Kidney epithelial cell (primary cell): ENCODE measurements around the gene UBE2G2. TPM values are rescaled to one million over a fixed set of nuclear protein-coding genes. Genes with fewer than 3 reads are reported as not detected.

Experiments
- DNase-seq: peaks from one replicate; pipeline ENCODE4 v3.0.0-alpha.2; 2010; ENCODE audit warnings: low read depth
- H3K27me3 ChIP-seq: 2 replicates; pipeline ENCODE4 v1.6.0; 2011; ENCODE audit warnings: low read length; ENCODE audit not compliant: control insufficient read depth, insufficient read depth
- H3K36me3 ChIP-seq: 2 replicates; pipeline ENCODE4 v1.5.1; 2011; ENCODE audit warnings: low read length; ENCODE audit not compliant: control insufficient read depth, insufficient read depth
- H3K4me3 ChIP-seq: 2 replicates; pipeline ENCODE4 v1.5.1; 2011; ENCODE audit warnings: low read depth, mild to moderate bottlenecking, control low read depth, low read length
- CTCF ChIP-seq: IDR thresholded peaks from 2 replicates; pipeline ENCODE4 v1.5.1; 2011; ENCODE audit warnings: mild to moderate bottlenecking, moderate library complexity, low read length, control low read depth, inconsistent platforms; ENCODE audit not compliant: insufficient read depth, poor library complexity, severe bottlenecking
- total RNA-seq: library from RNA; depleted of rRNA; stranded (reverse); fragments of >200 nt; gene quantifications from 2 replicates; pipeline ENCODE4 v1.2.3, GENCODE V29; 2015

The UBE2G2 gene
- total RNA-seq, 1 donor from 2014 or later: 40.6 TPM

- no peak for TF ChIP-seq CTCF
- no peak for DNase-seq
- Histone ChIP-seq H3K36me3 (no peaks in the 10 kb centered on the region), H3K27me3 (no peaks in the 10 kb centered on the region), H3K4me3 (peak overlapping the region; percentile 55)
These were observed 17.0 kb upstream of the UBE2G2 start for GRCh38 chr21:44818640-44819011.

- no peak for TF ChIP-seq CTCF
- Histone ChIP-seq H3K27me3 (no peaks in the 10 kb centered on the region), H3K4me3 (peak within 1 kb of the TSS; percentile 55), H3K36me3 (no peaks in the 10 kb centered on the region)
- no peak for DNase-seq
These were observed 16.5 kb upstream of the UBE2G2 start, which contains the start of gene SUMO3 for GRCh38 chr21:44817914-44818639. SUMO3 (minus strand) TSS chr21:44818062; CDS start chr21:44817968, 94 bp downstream.

GRCh38 chr21:44817506-44817880 lies 15.9 kb upstream of the UBE2G2 start:
- H3K4me3 ChIP-seq: peak overlapping the region; percentile 55
- H3K36me3 ChIP-seq: no peaks in the 10 kb centered on the region
- H3K27me3 ChIP-seq: no peaks in the 10 kb centered on the region
- no peak for TF ChIP-seq CTCF
- DNase-seq: no peak

GRCh38 chr21:44816761-44817505 lies 15.3 kb upstream of the UBE2G2 start:
- no peak for TF ChIP-seq CTCF
- Histone ChIP-seq H3K4me3 (peak overlapping the region; percentile 55), H3K36me3 (no peaks in the 10 kb centered on the region), H3K27me3 (no peaks in the 10 kb centered on the region)
- DNase-seq: no peak

- Histone ChIP-seq H3K36me3 (no peaks in the 10 kb centered on the region), H3K4me3 (no peak overlapping the region), H3K27me3 (no peaks in the 10 kb centered on the region)
- TF ChIP-seq CTCF: no peak
- DNase-seq: no peak
These were observed 14.4 kb upstream of the UBE2G2 start for GRCh38 chr21:44815852-44816628.
